Measurements from ENCODE around the gene SOCS2. TPM values are rescaled to one million over a fixed set of nuclear protein-coding genes. Genes with fewer than 3 reads are reported as not detected.

The SOCS2 gene
- total and polyA plus RNA-seq, 2 of the 13 experiments (the other 11 are each of a cell fraction or from before 2014, with no cell fraction given): 0.62 to 1.5 TPM

- TF ChIP-seq ZNF800 (CRISPR knock-in tag; IDR thresholded peaks at IDR 0.05): no peak
- no peak for TF ChIP-seq CREBL2 (CRISPR knock-in tag; IDR thresholded peaks at IDR 0.05; ENCODE audit: borderline replicate concordance)
- peak; percentile 46 for TF ChIP-seq HNRNPK (IDR thresholded peaks at IDR 0.05; ENCODE audit: low read depth, low read length, poor library complexity, severe bottlenecking)
- peak; percentile 44; the same call in 1 of the 2 replicates for TF ChIP-seq CTCF (CRISPR knock-in tag; IDR thresholded peaks at IDR 0.05)
- peak; percentile 18 for TF ChIP-seq ZNF687 (CRISPR knock-in tag; IDR thresholded peaks at IDR 0.05)
- TF ChIP-seq ZNF281 (CRISPR knock-in tag; IDR thresholded peaks at IDR 0.05; ENCODE audit: borderline replicate concordance): peak; percentile 38; the same call in 1 of the 2 replicates
- no peak for TF ChIP-seq ZNF414 (CRISPR knock-in tag; IDR thresholded peaks at IDR 0.05)
- TF ChIP-seq NFKB2 (CRISPR knock-in tag; IDR thresholded peaks at IDR 0.05; ENCODE audit: borderline replicate concordance): no peak
- no peak for TF ChIP-seq ZGPAT (CRISPR knock-in tag; IDR thresholded peaks at IDR 0.05)
- TF ChIP-seq ZSCAN20 (CRISPR knock-in tag; IDR thresholded peaks at IDR 0.05; ENCODE audit: borderline replicate concordance): 0 out of 2 replicates have a peak, but pooled peaks have one; percentile 16
- no peak for TF ChIP-seq NCOA5 (CRISPR knock-in tag; IDR thresholded peaks at IDR 0.05)
Observed at GRCh38 chr12:93571365-93571924, 1.0 kb upstream of the SOCS2 start (continued).
